Psoas muscle (tissue), 8 donors: ENCODE measurements around the gene CXCR1. TPM values are rescaled to one million over a fixed set of nuclear protein-coding genes. Genes with fewer than 3 reads are reported as not detected.

Experiments used
- ATAC-seq, 4 donors: fragments of 200-7000 bp; cut with Tn5 transposase; one replicate each; pipeline ENCODE4 v1.9.1; 2020; ENCODE audit warnings: moderate library complexity in 3 of 4, mild to moderate bottlenecking in 2 of 4
- DNase-seq, 2 donors: peaks; one replicate each; pipeline ENCODE4 v3.0.0-alpha.2; 2020
- H3K27ac ChIP-seq: fragments of 200-600 bp; one replicate; pipeline ENCODE4 v1.8.0; 2022
- H3K27me3 ChIP-seq, 3 donors: fragments of 200-600 bp in 1 of 3; one replicate each; pipeline versions ENCODE4 v1.6.1 to v1.8.0; 2013 to 2022; ENCODE audit warnings: low read length in 2 of 3, mild to moderate bottlenecking in 2 of 3, moderate library complexity in 1 of 3; ENCODE audit not compliant: insufficient read depth in 3 of 3
- H3K36me3 ChIP-seq, 2 donors: fragments of 200-600 bp in 1 of 2; one replicate each; pipeline versions ENCODE4 v1.6.1 to v1.8.0; 2013 to 2022; ENCODE audit warnings: low read depth in 1 of 2, mild to moderate bottlenecking in 1 of 2, moderate library complexity in 1 of 2; ENCODE audit not compliant: insufficient read depth in 1 of 2
- H3K4me1 ChIP-seq: fragments of 200-600 bp; one replicate; pipeline ENCODE4 v1.8.0; 2022
- H3K4me3 ChIP-seq: fragments of 200-600 bp; one replicate; pipeline ENCODE4 v1.8.0; 2022; ENCODE audit warnings: mild to moderate bottlenecking
- H3K9me3 ChIP-seq: fragments of 200-600 bp; one replicate; pipeline ENCODE4 v1.8.0; 2022
- WGBS, 3 donors: extraction: QIAGEN DNeasy Blood & Tissue Kit; methylation state at CpG; one replicate each; pipeline versions ENCODE4 v1.1.6 to v1.1.7; 2013; 5-methylcytosine and 5-hydroxymethylcytosine counted together
- intact Hi-C, 2 donors: fragments of 100-400 bp; cut with DNase I; formaldehyde crosslinking; loops; one replicate each; pipeline versions ENCODE4 v1.11.0 to v1.14.2; 2022
- polyA plus RNA-seq, 3 donors: library from polyadenylated mRNA; stranded (reverse); fragments of 200-250 nt; gene quantifications; one replicate each; pipeline ENCODE4 v1.2.3, GENCODE V29; 2013
- total RNA-seq, 4 donors: library from RNA; stranded (reverse); fragmentation: NEBNext Ultra II Directional in 2 of 4; extraction: Animal tissue kit (Norgen Biotek cat#: 25700) in 2 of 4; gene quantifications; one replicate each; pipeline versions ENCODE4 v1.2.1 to v1.2.4, GENCODE V29; 2021 to 2023
- TF ChIP-seq, protein P1 (sequence below): fragments of 200-600 bp; IDR thresholded peaks from one replicate; pipeline ENCODE4 v1.8.0; 2022; ENCODE audit warnings: antibody characterized with exemption
- donor health status: healthy with polysubstance abuse.
- donor health status: DM: no; HTN: no; CAD: no; lungs with moderate emphysema.
- donor health status: Bipolar disorder and iron deficiency.
- donor health status: healthy.
- donor health status: DM: yes; HTN: yes; CAD: no.
- donor health status: DM: no; HTN: no; CAD: no.
- donor health status: DM: no; HTN: no; CAD: no.
- donor health status: DM: yes; HTN: yes; CAD: no.

The CXCR1 gene
- total and polyA plus RNA-seq, 7 donors = 0.10 to 0.96 (median 0.69) TPM; not detected in 2

GRCh38 chr2:218130377-218130776 is 36.4 kb downstream of the CXCR1 start:
- Histone ChIP-seq H3K4me1 (no peaks in the 10 kb centered on the region), H3K27me3 (peaks cover 0 to 3% (median 0%) of the 10 kb centered on the region in 3 donors), H3K36me3 (no peaks in the 10 kb centered on the region), H3K9me3 (no peaks in the 10 kb centered on the region), H3K4me3 (no peak overlapping the region), H3K27ac (no peak overlapping the region)
- no peak for DNase-seq
- 96 to 100% (median 98%) methylated on average over 2 of the region's 2 CpGs for WGBS, 3 donors
- ATAC-seq = no peak
- TF ChIP-seq, protein P1, sequence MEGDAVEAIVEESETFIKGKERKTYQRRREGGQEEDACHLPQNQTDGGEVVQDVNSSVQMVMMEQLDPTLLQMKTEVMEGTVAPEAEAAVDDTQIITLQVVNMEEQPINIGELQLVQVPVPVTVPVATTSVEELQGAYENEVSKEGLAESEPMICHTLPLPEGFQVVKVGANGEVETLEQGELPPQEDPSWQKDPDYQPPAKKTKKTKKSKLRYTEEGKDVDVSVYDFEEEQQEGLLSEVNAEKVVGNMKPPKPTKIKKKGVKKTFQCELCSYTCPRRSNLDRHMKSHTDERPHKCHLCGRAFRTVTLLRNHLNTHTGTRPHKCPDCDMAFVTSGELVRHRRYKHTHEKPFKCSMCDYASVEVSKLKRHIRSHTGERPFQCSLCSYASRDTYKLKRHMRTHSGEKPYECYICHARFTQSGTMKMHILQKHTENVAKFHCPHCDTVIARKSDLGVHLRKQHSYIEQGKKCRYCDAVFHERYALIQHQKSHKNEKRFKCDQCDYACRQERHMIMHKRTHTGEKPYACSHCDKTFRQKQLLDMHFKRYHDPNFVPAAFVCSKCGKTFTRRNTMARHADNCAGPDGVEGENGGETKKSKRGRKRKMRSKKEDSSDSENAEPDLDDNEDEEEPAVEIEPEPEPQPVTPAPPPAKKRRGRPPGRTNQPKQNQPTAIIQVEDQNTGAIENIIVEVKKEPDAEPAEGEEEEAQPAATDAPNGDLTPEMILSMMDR = no peak
- intact Hi-C loops = no loop called here

- H3K4me3 ChIP-seq = no peak overlapping the region
- WGBS, 3 donors = 80 to 86% (median 83%) methylated on average over 6 of the region's 6 CpGs
Measured at GRCh38 chr2:218129458-218130135, 37.2 kb downstream of the CXCR1 start.

DNA sequence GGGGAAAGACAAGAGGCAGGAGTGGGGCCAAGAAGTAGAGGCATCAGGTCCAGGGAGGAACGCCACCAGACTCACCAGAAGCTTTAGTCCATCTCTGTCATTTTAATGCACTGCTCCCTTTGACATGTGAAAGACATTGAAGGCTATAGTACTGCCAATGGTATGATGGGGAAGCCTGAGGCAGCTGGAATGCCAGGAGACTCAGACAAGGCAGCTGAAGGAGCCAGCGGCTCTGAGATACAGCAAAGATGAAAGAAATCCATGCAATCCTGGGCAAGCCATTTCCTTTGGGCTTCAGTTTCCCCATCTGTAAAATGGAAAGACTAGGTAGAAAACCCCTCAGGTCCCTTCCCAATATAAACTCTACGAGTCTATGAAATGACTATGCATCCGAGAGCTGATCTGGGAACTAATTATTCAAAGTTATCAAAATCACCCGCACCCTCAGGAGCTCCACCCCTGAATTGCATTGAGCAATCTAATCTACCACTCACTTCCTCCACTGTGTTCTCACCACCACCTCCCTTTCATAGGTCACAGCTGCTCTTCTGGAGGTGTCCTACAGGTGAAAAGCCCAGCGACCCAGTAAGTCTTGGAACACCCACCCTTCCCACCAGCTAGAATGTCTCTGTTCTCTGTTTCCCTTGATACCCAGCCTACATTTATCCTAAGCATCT is 37.8 kb downstream of the CXCR1 start:
- TF ChIP-seq, protein P1 = no peak
- Histone ChIP-seq H3K4me1 (no peaks in the 10 kb centered on the region), H3K9me3 (no peaks in the 10 kb centered on the region), H3K27me3 (peaks cover 0 to 3% (median 0%) of the 10 kb centered on the region in 3 donors), H3K27ac (no peak overlapping the region), H3K36me3 (no peaks in the 10 kb centered on the region), H3K4me3 (no peak overlapping the region)
- intact Hi-C loops = no loop called here
- 80 to 87% (median 84%) methylated on average over 6 of the region's 6 CpGs for WGBS, 3 donors
- no peak for DNase-seq
- ATAC-seq = no peak

More at GRCh38 chr2:218129458-218130135, 37.2 kb downstream of the CXCR1 start:
- Histone ChIP-seq H3K4me1 (no peaks in the 10 kb centered on the region), H3K27me3 (peaks cover 0 to 3% (median 0%) of the 10 kb centered on the region in 3 donors), H3K36me3 (no peaks in the 10 kb centered on the region), H3K27ac (no peak overlapping the region), H3K9me3 (no peaks in the 10 kb centered on the region)
- ATAC-seq (no peak), DNase-seq (no peak)
- intact Hi-C loops = no loop called here
- TF ChIP-seq, protein P1 = no peak

GRCh38 chr2:218127929-218128455 is 38.8 kb downstream of the CXCR1 start:
- peaks cover under 1% of the 10 kb centered on the region for H3K9me3 ChIP-seq
- intact Hi-C loops = no loop called here
- no peak overlapping the region for H3K4me3 ChIP-seq
- no peaks in the 10 kb centered on the region for H3K36me3 ChIP-seq
- H3K4me1 ChIP-seq = no peaks in the 10 kb centered on the region
- WGBS, 3 donors = 75 to 79% (median 78%) methylated on average over 3 of the region's 3 CpGs
- H3K27ac ChIP-seq = no peak overlapping the region
- peaks cover 0 to 3% (median 0%) of the 10 kb centered on the region in 3 donors for H3K27me3 ChIP-seq
- TF ChIP-seq, protein P1 = no peak
- DNase-seq (no peak), ATAC-seq (no peak)
